Hindlimb muscle (tissue), 1 donor: ENCODE results near the gene ANXA6. TPM values are rescaled to one million over a fixed set of nuclear protein-coding genes. Genes with fewer than 3 reads are reported as not detected.

ENCODE experiments used
- DNase-seq: peaks from one replicate; pipeline ENCODE4 v3.0.0-alpha.2; 2013
- polyA plus RNA-seq: library from polyadenylated mRNA; unstranded; fragments of 120-200 nt; gene quantifications from one replicate; pipeline ENCODE4 v1.2.1, GENCODE V29; 2013; ENCODE audit not compliant: insufficient read length

Gene ANXA6
- polyA plus RNA-seq, 1 donor, result 380 TPM

DNA sequence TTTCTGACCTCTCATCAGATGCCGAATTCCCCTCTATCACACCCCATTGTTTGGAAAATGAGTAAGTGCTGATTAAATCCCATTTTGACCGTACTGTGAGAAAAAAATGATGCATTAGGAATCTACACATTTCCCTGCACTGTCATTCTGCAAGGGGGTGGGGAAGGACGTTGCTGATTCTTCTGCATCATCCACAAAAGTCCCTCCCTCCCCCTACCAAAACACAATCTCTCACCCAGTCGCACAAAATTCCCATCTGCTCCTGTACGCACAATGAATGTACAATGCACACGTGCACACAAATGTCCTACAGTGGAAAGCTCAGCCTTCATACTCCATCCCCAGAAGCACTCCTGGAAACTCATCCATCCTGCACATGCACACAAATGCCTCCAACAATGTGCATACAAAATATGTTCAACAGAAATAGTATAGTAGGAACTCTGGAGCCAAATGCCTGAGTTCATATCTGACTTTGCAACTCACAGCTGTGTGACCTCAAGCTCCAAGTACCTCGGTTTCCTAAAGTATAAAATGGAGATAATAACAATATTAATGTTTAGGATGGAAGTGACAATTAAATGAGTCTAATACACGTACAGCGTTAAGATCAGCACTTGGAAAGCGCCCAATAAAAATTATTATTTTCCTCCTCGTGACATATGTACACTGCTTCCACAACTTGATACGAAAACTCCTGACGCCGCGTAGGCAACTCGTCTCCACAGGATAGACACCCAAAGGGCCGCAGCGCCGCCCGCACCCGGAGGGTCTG is 77.6 kb downstream of the ANXA6 start:
- no peak for DNase-seq

DNA sequence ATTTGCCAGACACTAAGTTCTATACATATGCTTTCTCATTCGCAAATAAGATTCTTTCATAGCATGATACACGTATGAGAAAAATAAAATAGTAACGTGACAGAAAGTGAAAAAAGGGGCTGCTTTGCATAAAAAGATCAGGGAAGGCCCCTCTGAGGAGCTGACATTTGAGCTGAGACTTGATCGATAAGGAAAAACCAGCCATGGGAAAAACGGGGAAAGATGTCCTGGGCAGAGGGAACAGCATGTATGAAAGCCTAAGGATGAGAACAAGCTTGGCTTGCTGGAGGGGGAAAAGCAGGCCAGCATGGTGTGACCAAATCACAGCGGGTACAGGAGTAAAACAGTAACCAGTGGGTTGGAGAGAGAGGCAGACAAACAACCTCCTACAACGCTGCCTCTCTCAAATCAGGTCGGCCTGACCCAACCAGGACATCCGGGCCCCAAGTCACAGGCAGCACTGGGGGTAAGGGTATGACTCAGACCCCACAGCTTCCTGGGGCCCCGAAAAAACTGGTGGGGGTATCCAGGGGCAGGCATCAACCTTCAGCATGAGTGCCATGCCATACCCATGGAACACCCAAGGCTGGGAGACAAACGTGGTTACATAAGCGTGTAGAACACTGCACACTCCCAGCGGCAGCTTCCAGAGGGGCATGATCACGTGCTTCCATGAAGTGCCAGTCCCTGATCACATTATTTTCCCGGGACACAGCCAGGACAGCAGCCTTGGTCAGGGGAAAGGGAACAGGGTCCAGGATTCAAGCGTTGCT is 78.9 kb downstream of the ANXA6 start:
- DNase-seq, result no peak

DNA sequence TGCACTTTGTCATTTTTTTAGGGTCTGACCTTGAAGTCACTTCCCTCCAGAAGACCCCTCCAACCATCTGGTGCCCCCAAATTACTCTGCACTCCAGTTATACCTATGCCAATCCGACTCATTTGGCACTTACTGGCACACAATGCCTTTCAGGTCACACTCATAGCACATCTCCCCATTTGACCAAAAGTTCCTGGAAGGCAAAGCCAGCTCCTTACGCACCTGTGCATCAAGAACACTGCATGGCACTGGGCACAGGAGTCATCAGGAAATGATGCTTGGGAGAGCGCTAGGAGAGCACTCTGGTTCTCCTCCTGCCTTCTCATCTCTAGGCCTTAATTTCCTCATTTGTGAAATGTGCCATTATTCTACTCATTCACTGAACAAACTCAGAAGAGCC is 79.6 kb downstream of the ANXA6 start:
- DNase-seq, result no peak

DNA sequence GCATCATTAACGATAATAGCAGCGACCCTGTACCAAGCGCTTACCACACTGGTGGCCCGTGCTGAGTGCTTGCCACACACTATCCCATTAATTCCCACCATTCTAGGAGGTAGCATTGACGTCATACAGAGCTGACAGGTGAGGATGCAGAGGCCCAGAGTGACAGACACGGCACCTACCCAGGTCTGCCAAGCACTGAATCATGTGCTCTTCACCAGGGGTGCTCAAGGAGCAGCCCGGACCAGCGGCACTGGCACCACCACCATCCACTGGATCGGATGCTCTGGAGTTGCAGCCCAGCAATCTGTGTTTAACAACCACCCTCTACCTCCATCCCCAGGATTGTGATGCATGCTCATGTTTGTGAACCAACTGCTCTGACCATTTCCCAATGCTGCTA is 80.2 kb downstream of the ANXA6 start:
- DNase-seq, result no peak

DNA sequence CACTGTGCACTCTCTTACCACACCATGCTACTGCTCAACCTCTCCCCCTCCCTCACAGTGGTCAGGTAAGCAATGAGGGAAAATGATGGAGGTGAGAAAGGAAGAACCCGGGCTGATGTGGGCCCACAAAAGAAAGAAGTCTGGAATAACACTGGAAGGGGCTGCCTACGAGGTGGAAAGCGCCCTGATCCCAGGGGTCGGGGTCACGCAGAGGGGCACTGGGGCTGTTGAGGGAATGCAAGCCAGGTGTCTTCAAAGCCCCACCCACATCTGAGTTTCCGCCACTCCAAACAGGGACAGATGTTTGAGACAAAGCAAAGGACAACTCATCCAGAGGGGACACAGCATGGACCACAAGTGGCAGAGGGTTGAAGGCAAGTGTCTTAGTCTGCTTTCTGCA is 81.0 kb downstream of the ANXA6 start:
- no peak for DNase-seq

DNA sequence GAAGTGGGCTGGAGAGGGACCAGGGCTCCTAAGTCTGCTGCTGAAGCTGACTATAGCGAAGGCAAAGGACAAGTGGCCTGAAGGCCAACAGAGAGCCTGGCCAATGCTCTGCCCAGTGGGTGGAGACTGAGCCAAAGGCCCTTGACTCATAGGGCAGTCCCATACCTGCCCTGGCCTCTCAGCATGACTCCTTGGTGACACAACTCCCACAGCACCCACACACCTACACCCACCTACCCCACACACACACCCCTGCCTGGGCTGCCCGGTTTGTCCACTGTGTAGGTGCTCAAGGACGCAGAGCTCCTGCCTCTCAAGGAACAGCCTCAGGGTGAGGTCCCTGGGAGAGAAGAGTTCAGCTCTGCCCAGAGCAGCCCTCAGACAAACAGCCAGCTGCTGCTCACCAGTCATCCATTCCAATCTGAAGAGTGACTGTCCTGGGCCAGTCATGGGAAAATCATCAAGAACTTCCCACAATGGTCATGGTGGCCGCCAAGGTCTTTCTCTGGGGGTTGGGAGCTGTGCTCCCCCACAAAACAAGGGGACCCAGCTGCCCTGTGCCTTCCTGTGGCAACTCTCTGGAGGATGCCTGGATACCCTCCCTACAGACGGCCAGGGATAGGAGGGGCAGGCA is 81.8 kb downstream of the ANXA6 start:
- DNase-seq, result no peak

DNA sequence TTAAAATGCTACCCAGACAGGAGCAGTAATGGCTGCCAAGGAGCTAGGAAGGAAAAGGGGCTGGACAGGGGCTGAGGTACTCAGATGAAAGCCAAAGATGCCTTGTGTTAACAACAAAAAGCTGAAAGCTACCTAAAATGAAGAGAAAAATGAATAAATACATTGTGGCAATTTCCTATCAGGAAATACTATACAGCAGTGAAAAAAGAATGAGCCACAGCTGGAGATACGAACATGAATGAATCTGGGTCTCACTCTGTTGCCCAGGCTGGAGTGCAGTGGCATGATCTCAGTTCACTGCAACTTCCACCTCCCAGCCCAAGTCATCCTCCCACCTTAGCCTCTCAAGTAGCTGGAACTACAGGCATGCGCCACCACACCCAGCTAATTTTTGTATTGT is 83.0 kb downstream of the ANXA6 start:
- no peak for DNase-seq

DNA sequence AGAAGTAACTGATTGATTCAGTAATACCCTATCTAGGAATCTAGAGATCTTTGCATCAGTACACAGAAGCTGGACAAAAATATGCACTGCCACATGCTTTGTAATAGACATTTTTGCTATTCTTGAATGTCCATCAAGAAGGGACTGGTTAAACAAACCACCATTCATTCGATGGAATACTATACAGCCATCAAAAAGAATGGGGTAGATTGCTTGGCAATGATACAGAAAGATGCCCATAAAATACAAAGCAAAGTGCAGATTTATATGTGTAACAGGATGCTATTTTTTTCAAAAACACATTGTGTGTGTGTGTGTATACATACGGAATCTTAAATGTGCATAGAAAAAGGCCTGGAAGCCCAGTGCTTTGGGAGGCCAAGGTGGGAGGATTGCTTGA is 84.3 kb downstream of the ANXA6 start:
- no peak for DNase-seq

DNA sequence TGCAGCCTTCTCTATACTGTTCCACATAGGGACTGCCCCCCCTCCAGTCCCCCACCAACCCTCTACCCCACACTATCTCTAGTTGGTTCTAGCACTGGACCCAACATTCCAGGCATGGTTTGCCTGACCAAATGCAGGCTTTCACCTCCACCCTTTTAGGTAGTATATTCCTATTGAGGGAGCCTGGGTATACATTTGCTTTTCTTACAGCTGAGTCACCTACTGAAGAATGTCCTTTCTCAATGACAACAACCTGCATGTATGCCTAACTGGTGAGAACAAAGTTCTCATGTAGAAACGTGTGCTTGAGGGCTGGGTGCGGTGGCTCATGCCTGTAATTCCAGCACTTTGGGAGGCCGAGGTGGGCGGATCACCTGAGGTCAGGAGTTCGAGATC is 85.0 kb downstream of the ANXA6 start:
- DNase-seq, result no peak

DNA sequence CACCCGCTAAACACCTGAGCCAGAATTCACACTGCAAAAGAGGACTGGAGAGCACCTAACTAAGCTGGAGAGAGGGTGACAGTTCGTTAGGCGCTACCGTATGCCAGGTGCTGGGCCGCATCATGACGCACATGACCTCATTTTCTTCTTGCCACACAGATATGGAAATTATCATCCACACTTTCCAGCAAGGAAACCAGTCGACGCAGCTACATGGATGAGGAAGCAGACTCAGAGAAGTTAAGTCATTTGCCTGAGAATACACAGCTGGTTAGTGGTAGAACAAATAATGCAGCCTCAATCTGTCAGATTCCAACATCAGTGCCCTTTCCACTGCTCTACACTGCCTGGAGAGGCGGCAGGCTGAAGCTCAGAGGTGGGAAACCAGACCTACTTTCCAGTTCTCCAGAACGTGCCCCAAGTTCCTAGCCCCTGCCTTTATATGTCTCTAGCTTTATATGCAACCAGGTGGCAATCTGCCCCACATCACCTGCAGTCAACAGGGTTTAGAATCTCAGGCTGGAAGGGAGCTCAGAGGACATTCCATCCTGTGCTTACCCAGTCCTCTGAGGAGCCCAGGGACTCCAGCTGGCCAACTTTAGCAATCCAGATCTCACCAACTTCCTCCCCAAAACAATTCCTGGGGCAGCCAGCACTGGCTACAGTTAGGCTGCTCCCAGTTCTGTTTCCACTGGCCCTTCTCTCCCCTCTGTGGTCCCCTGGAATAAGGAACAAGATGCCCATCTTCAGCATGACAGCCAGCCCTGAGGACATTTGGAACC is 85.5 kb downstream of the ANXA6 start:
- DNase-seq, result no peak

DNA sequence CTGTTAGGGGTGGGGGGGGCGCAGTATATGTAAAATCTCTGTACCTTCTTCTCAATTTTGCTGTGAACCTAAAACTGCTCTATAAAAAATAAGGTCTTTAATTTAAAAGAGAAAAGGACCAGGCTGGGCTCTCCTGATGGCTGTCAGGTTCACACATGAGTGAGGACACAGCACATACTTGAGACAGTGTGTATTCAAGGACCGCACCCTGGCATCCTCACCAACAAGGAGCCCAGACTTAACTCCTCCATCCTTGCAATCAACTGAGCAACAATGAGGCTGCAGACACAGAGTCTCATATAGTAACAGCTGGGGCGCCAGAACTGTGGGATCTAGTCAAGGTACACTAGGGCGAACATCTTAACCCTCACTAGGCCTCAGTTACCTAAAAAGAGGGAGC is 86.6 kb downstream of the ANXA6 start:
- DNase-seq, result no peak

DNA sequence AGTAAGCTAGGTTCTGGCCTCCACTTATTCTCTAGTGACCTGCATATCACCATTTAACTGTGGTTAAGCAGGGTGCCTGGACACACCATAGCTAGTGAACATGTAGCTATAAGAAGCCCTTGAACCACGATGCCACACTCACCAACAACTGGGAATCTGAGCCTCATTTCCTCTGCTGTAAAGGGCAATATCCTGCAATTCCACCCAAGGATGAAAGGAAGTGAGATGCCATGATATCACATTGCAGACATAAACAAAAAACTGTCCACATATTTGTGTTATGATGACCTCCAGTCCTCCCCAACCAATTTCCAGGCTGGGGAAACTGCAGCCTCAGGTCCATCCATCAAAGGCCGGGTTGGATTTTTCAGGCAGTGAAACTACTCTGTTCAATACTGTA is 87.1 kb downstream of the ANXA6 start:
- no peak for DNase-seq

DNA sequence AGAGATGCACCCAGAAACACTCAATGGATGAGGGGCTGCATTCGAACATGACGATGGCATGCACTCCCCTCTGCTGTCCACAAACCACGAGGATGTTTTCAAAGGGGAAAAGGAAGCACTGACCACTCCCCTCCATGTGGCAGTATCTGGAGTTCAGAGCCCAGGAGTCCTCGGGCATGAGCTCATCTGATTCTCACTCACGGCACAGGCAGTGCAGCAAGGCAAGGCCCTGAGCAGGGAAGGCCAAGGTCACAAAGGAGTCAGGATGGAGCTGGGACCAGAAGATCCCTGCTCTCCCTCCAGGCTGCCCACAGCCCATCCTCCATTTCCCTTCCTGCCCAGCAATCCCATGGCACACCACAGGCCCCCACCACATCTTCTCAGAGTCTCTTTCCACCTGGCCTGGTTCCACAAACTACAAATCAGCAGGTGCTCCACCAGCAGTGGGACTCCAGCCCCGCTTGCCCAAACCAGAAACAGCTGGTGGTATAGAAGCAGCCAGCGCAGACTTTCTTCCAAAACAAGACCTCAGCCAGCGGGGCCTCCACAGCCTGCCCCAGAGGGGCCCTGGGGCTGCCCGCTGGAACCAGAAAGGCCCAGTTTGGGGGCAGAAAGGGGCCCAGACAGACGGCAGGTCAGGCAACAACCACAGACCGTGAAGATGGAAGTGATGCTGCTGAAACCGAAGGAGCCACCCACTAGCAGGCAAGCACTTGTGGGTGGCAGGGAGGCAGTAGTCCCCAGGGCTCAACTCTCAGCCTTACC is 89.0 kb downstream of the ANXA6 start:
- no peak for DNase-seq

DNA sequence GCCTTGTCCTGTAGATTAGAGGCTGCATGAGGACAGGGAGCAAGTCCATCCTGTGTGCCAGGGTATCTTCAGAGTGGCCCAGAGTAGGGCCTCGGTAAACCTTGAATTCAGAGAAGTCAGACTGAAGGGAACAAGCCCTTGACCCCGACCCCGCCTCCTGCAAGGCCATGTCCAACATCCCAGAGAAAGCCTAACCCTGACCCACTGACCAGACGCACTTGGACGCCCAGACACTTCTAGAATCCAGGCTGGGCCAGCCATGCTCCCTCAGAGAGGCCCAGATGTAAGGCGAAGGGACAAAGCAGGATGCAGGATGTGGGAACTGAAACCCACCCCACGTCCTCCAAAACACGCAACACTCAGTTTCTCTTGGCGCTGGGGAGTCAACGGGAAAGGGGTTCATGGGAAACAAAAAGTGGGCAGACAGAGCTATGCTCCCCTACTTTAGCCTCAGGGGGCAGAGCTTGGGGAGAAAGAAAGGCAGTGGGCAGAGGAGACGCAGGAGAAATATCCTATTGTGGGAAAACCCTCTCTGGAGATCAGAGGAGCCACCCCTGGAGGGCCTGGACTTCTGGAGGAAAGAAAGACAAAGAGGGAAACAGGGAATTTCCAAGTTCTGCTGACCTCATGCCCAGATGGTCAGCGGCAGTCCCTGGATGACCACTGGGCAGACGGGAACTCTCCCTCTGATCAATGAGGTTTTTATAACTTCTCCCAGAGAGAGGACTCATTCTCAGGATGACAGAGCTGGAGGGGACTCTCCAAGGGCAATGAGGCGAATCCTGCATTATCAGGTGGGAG is 89.7 kb downstream of the ANXA6 start:
- DNase-seq, result no peak

DNA sequence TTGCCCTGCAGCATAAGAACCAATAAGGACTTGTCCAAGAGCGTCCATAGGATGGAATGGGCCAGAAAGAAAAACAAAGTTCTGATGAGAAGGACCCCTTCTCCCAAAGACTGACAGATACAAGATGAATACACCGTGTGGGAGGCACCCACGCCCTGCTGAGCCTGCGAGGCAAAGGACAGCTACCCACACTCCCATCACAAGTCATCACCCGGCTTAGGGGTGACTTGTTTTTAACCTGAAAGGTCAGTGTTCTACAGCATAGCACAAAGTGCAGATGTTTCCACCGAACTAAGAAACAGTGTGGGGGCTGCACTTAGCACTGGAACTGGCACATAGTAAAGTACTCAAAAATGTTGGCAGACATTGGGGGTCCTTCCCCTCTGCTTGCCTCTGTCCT is 90.7 kb downstream of the ANXA6 start:
- no peak for DNase-seq

DNA sequence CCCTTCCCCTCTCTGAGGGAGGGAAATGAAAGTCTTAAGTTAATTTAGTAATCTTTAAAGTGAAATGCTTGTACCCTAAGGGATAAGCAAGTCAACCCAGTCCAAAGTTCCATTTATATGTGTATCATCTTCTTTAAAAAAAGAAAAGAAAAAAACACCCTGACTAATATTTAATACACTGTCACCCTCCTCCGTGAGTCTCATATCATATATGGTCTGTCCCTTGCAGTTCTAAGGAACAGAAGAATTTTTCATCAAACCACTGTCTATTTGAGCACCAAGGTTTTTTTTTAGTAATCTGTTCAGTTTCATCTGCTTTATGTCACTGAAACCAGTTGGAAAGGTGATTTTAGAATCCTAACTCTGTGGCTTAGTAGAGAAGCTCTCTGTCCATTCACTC is 92.0 kb downstream of the ANXA6 start:
- DNase-seq, result no peak

DNA sequence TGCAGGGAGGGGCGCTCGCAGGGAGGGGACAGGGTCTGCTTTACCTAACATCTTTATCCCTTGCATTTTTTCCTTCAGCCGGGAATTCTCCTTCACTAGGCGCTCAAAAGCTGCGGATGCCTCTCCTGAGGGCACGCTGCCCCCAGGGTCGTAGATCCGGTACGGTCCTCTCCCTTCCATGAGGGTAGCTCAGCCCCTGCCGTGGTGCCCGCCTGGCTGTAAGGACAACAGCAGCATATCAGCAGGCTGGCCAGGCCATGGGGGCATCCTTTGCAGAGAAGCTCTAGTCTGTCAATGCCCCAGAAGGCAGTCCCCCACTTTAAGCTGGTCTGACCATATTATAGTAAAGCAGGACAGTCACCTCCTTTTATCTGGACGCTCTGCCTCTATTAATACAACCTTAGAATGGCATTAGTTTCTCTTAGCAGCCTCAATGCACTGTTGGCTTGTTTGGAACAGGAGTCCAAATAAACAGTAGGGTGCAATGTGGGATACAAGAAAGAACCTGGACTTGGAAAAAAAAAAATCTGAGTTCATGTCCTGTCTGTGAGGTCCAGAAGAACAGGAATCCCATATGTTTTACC is 92.6 kb downstream of the ANXA6 start:
- DNase-seq, result no peak

DNA sequence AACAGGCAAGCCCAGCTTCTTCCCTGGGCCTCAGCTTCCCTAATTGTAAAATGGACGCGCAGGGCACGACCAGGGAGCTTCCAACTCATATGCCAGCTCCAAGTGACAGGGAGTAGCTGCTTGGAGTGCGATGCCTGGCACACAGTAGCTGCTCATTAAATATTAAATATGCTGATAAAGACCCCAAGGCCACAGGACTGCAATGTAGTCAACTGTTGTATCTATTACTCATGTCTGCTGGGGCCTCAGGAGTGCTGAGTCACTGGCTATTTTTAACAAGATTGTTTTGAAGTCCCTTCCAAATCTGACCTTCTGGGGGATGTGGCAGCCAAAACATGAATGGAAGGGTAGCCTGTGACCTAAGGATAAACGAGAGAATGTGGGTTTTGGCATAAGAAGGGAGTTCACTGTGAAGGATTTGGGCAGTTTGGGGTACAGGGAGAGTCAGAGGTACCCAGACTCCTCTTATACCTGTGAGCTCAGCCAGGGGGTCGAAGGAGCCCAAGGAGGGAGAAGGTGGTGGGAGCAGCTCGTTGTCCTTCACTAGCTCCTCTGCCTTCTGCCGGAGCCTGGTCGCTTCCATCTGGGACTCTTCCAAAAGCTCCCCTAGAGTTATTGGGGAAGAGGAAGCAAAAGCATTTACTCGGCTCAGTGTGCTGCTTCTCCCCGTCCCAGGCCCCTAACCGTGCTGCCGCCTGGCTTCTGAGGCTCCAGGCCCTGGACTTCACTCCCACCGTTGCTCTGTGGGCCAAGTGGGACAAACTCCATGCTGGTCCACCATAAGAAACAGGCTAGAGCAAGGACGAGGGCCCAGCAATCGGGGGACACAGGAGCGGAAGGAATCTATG is 94.2 kb downstream of the ANXA6 start:
- DNase-seq, result no peak

DNA sequence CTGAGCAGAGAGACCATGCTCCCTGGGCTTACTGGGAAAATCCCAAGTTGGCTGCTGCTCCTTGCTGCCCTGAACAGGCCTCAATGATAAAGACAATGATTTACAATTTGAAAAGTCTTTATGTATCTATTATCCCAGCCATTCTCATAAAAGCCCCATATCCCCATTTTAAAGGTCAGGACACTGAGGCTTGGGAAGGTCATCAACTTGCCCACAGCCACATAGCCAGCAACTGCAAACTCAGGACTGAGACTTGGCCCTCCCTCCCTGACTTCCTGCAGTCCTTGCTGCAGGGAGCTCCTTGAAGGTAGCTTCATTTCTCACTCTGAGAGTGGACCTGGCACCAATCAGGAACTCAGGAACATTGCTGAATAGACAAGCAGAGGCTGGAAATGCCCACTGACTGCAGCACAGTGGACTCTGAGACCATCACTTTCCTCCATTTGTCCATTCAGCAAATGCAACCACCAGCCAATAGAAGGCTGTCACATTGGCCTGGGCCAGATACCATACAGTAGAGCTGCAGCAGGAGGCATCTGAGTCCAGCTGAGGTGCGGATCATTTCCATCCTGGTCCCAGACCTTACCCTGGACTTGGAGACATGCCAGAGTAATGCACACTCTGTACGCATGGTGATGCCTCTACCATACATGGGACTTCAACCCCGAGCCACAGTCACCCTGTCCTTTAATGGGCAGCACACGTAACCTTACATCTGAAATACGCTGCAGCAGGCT is 95.0 kb downstream of the ANXA6 start:
- DNase-seq, result no peak
